ENCODE measurements around the gene ADAMTS12. TPM values are rescaled to one million over a fixed set of nuclear protein-coding genes. Genes with fewer than 3 reads are reported as not detected.
A peak's percentile ranks its signal among the peaks of the same experiment; 100 is the strongest.

ADAMTS12 gene
- total RNA-seq, 1 donor from 2014 or later: 32.9 TPM

DNA sequence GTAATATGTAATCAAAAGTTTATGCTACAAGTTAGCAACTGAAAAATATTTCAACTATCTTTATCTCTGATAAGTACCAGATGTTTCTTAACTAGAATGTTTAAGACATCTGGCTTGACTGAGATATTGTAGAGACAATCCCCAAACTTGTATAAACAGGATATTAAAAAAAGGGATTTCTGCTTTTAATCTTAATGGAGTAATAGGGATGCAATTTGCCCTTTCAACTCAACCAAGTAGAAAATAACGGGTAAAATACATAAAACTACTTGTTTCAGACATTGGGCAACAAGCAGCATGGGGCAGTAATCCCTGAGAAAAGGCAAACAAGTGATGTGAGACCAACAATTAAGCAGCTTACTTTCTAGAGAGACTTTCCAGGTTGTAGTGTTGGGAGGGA lies 9.4 kb upstream of the ADAMTS12 start:
- TF ChIP-seq, protein P1, sequence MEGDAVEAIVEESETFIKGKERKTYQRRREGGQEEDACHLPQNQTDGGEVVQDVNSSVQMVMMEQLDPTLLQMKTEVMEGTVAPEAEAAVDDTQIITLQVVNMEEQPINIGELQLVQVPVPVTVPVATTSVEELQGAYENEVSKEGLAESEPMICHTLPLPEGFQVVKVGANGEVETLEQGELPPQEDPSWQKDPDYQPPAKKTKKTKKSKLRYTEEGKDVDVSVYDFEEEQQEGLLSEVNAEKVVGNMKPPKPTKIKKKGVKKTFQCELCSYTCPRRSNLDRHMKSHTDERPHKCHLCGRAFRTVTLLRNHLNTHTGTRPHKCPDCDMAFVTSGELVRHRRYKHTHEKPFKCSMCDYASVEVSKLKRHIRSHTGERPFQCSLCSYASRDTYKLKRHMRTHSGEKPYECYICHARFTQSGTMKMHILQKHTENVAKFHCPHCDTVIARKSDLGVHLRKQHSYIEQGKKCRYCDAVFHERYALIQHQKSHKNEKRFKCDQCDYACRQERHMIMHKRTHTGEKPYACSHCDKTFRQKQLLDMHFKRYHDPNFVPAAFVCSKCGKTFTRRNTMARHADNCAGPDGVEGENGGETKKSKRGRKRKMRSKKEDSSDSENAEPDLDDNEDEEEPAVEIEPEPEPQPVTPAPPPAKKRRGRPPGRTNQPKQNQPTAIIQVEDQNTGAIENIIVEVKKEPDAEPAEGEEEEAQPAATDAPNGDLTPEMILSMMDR (IDR thresholded peaks at IDR 0.05): no peak

DNA sequence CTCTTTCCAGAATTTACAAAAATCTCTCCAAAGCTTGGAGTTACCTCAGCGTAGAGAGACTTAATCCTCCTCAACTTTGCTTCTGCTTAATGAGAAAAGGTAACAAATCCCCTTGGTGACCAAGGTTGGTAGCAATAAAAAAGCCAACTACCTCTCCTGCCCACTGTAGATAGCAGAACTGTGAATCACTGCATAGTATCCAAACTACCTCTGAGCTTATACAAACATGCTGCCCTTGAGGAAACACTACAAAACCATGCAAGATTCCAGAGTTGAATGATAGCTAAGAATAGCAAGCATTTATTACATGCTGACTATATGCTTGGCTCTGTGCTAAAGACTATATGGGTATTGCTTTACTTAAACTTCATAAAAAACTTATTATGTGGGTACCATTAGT lies 2.8 kb upstream of the ADAMTS12 start:
- Mint-ChIP-seq H3K27ac (ENCODE audit: unreplicated experiment) (peak overlapping the region; percentile 80), H3K4me3 (ENCODE audit: unreplicated experiment) (no peak overlapping the region), H3K4me1 (ENCODE audit: low read depth) (peaks cover 59% of the 10 kb centered on the region), H3K36me3 (ENCODE audit: low read depth) (no peaks in the 10 kb centered on the region), H3K27me3 (ENCODE audit: low read depth) (no peaks in the 10 kb centered on the region), H3K9me3 (ENCODE audit: low read depth) (no peaks in the 10 kb centered on the region)
- TF ChIP-seq, protein P1 (IDR thresholded peaks at IDR 0.05): no peak
- DNase-seq (ENCODE audit: low spot score): no peak

More for the DNA sequence above, 9.4 kb upstream of the ADAMTS12 start:
- H3K27ac Mint-ChIP-seq (ENCODE audit: unreplicated experiment): no peak overlapping the region
- H3K4me3 Mint-ChIP-seq (ENCODE audit: unreplicated experiment): no peak overlapping the region
- H3K27me3 Mint-ChIP-seq (ENCODE audit: low read depth): no peaks in the 10 kb centered on the region
- H3K36me3 Mint-ChIP-seq (ENCODE audit: low read depth): peaks cover 5% of the 10 kb centered on the region
- H3K9me3 Mint-ChIP-seq (ENCODE audit: low read depth): peaks cover 14% of the 10 kb centered on the region
- H3K4me1 Mint-ChIP-seq (ENCODE audit: low read depth): no peaks in the 10 kb centered on the region
- DNase-seq (ENCODE audit: low spot score): no peak

DNA sequence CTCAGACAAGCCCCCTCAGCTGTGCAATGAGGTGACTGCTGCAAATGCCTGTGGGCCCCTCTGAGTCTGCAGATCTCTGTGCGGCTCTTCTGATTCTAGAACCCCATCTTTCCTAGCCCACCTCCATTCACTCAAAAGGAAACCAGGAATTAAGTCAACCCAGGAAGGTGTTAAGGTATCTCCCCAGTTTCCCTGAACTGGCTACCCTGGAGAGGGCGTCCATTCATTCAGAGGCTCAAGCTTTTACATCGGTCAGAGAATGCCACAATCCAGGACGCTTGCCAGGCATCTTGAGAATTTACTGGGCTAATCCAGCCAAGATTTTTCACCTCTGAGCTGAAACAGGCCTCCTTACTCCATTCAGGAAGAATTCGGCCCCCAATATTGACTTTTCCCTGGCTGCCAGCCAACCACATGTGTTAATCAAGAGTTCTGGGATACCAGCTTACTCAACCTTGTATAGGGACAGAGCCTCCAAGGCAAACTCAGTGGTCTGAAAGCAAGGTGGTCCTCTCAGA lies 889 bp upstream of the ADAMTS12 start:
- DNase-seq (ENCODE audit: low spot score): no peak
- Mint-ChIP-seq H3K27me3 (ENCODE audit: low read depth) (no peaks in the 10 kb centered on the region), H3K9me3 (ENCODE audit: low read depth) (no peaks in the 10 kb centered on the region), H3K4me1 (ENCODE audit: low read depth) (peaks cover 68% of the 10 kb centered on the region), H3K4me3 (ENCODE audit: unreplicated experiment) (peak overlapping the region; percentile 69), H3K27ac (ENCODE audit: unreplicated experiment) (peak overlapping the region; percentile 84), H3K36me3 (ENCODE audit: low read depth) (no peaks in the 10 kb centered on the region)
- TF ChIP-seq, protein P1 (IDR thresholded peaks at IDR 0.05): no peak

DNA sequence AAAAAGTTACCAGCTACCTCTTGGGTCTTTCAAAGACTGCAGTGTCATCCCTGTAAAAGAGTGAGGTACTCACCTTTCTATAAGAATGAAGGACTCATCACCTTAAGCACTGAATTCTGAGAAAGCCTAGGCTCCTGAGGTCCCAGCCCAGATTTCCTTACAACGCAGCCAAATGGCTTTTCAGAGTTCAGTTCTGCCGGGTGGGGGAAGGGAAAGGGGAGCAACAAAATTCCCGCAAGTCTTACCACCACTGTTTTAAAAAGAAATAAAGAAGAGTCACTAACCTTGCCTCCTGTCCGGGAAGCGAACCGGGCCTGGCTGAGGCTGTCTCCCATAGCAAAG lies 373 bp downstream of the ADAMTS12 start:
- no peak for DNase-seq (ENCODE audit: low spot score)
- peak overlapping the region; percentile 77 for H3K27ac Mint-ChIP-seq (ENCODE audit: unreplicated experiment)
- H3K4me1 Mint-ChIP-seq (ENCODE audit: low read depth): peaks cover 68% of the 10 kb centered on the region

DNA sequence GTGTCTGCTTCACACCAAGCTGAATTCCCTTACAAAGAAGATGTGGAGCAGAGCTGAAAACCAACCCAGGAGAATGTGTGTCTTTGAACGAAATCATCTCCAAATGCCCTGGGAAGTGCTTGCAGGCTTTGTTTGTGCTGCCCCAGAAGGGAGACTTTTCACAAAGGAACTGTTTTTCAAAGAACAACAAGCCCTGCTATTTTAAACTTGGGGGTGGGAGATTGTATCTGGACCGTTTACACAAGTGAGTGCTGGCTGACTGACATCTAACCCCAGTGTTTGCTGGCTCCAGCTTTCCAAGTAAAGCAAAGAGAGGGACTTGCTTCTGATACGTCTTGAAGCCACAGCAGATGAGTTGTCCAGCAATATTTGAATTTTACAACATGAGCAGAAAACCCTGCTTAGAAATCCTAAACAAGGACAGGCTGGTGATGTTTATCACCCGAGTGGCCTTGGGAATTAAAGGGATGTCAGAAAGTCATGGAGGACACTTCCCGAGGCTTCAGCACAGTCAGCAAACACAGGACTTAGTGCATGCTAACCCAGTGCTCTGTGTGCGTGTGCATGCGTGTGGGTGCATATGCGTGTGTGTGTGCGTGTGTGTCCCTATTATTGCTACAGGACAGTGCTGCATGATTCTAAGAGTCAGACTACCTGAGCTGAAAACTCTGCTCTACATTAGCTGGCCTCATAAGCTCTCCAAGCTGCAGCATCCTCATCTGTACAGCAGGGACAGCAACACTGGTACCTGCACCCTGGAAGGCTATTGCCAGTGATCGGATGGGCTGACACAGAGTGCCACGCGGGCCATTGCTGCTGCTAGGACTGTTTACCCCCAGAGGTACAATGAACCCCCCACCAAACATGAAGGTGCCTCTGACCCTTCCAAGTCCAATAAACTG lies 1.4 kb downstream of the ADAMTS12 start:
- Mint-ChIP-seq H3K27ac (ENCODE audit: unreplicated experiment) (peak overlapping the region; percentile 43), H3K4me1 (ENCODE audit: low read depth) (peaks cover 64% of the 10 kb centered on the region), H3K4me3 (ENCODE audit: unreplicated experiment) (peak overlapping the region; percentile 77), H3K27me3 (ENCODE audit: low read depth) (no peaks in the 10 kb centered on the region), H3K9me3 (ENCODE audit: low read depth) (no peaks in the 10 kb centered on the region), H3K36me3 (ENCODE audit: low read depth) (no peaks in the 10 kb centered on the region)
- DNase-seq (ENCODE audit: low spot score): no peak
- TF ChIP-seq, protein P1 (IDR thresholded peaks at IDR 0.05): peak; percentile 47

More for the DNA sequence above, 373 bp downstream of the ADAMTS12 start:
- Mint-ChIP-seq H3K36me3 (ENCODE audit: low read depth) (no peaks in the 10 kb centered on the region), H3K27me3 (ENCODE audit: low read depth) (no peaks in the 10 kb centered on the region), H3K4me3 (ENCODE audit: unreplicated experiment) (peak overlapping the region; percentile 77), H3K9me3 (ENCODE audit: low read depth) (no peaks in the 10 kb centered on the region)
- TF ChIP-seq, protein P1 (IDR thresholded peaks at IDR 0.05): no peak

All from chondrocyte (in vitro differentiated cells).